HG03439 (cell line): ENCODE data around the gene DEFB127.
"Not testable (repeated sequence)": the region's sequence is repeated elsewhere in the genome, so short reads cannot be mapped to it uniquely, and the experiment has no call there.

Experiments
- ATAC-seq: cut with Tn5 transposase; IDR thresholded peaks from one replicate; pipeline ENCODE4 v1.9.1; 2021; ENCODE audit warnings: mild to moderate bottlenecking, moderate library complexity; ENCODE audit not compliant: unreplicated experiment

The DEFB127 gene

GRCh38 chr20:157154-157553, at the start of gene DEFB127:
Gene DEFB127 (plus strand): TSS chr20:157454. CDS start chr20:157545, 91 bp downstream.
- ATAC-seq, result no peak

DNA sequence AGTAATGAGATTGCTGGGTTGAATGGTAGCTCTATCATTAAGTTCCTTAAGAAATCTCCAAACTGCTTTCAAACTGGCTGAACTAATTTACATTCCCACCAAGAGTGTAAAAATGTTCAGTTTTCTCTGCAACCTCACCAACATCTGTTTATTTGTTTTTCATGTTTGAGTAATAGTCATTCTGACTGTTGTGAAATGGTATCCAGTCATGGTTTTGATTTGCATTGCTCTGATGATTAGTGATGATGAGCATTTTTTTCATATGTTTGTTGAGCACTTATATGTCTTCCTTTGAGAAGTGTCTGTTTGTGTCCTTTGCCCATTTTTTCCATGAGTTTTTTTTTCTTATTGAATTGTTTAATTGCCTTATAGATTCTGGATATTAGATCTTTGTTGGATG, 44.9 kb upstream of the DEFB127 start:
- ATAC-seq, result no peak

GRCh38 chr20:117518-117917, 39.7 kb upstream of the DEFB127 start:
- ATAC-seq, result no peak

DNA sequence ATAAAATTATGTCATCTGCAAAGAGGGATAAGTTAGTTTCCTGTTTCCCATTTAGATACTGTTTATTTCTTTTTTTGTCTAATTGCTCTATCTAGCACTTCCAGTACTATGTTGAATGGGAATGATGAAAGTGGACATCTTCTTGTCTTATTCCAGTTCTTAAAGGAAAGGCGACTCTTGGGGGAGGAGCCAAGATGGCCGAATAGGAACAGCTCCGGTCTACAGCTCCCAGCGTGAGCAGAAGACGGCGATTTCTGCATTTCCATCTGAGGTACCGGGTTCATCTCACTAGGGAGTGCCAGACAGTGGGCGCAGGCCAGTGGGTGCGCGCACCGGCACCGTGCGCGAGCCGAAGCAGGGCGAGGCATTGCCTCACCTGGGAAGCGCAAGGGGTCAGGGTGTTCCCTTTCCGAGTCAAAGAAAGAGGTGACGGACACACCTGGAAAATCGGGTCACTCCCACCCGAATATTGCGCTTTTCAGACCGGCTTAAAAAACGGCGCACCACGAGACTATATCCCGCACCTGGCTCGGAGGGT, 27.4 kb upstream of the DEFB127 start:
- not testable (repeated sequence) for ATAC-seq

GRCh38 chr20:137668-138490, 19.4 kb upstream of the DEFB127 start:
- ATAC-seq, result no peak

- no peak for ATAC-seq
Observed at GRCh38 chr20:142290-142689, 15.0 kb upstream of the DEFB127 start, which contains the start of gene DEFB126. Gene DEFB126 (plus strand): TSS chr20:142590. CDS start chr20:142629, 39 bp downstream.

DNA sequence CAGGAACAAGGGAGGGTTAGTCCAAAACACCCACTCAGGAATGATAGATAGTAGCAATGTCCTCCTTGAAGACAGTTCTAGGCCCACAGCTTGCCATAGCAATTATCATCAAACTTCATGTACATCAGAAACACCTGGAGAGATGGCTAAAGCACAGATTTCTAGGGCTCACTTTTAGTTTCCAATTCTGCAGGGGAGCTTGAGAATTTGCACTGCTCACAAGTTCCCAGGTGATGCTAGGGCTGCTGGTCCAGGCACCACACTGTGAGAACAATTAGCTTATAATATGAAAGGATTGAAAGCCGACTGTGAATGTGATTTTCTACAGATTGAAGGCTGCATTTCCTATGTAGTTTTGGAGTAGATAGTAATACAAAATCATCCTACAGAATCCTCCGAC, 11.4 kb upstream of the DEFB127 start:
- ATAC-seq, result no peak

DNA sequence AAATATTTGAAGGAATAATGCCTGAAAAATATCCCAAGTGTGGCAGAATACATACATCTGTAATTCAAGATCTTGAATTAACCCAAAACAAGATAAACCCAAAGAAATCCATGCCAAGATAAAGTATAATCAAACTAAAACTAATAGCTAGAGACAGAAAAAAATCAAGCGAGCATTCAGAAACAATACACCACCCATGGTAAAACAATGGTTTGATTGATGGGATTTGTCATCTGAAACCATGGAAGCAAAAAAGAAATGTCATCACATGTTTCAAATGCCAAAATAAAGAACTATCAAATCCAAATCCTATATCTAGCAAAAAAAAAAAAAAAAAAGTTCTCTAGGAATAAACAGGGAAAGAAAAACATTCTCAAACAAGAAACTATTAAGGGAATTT, 5.1 kb upstream of the DEFB127 start:
- no peak for ATAC-seq

GRCh38 chr20:164618-165017, 7.4 kb downstream of the DEFB127 start:
- ATAC-seq, result no peak

- ATAC-seq, result no peak
Observed at GRCh38 chr20:168876-169275, 11.6 kb downstream of the DEFB127 start.

- no peak for ATAC-seq
Observed at GRCh38 chr20:184288-184687, 27.0 kb downstream of the DEFB127 start.

DNA sequence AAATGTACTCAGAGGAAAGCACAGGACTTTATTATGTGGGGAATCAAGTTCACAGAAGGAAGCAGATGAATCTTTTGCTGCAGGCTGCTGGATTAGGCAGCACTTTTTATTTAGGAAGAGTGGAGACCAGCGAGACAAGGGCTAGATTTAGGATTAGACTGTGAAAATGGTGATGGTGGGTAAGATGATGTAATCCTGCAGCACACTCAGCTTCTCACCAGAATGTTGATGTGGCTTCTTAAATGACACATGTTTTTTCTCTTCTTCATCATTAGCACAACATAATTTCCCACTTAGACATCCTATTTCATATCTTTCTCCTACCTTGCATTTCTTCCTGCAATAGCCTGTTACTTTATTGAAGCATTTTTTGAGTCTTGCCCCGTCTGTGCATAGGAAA, 30.5 kb downstream of the DEFB127 start:
- no peak for ATAC-seq

DNA sequence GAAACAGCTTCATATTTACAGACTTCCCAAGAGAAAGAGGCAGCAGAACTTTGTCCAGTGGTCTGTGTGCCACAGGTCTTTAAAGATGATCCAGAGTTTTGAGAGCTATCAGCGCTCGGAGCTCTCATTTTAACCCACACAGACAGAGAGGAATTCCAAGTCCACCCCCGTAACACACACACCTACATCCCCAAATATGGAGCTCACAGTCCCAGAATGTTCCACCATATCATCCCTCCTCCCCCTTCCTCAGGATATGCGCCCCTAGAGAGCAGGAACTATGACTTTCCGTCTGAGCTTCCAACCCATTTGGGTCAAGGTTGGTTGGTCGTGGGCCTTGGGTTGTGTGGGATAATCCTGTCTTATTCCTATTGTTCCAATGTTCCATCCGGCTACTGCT, 32.4 kb downstream of the DEFB127 start, which contains the start of gene DEFB128:
TSS of gene DEFB128 (minus strand) at position 101 of the 400 bp plus-strand sequence. CDS start at position 13, 88 bp downstream.
- ATAC-seq, result no peak

- ATAC-seq, result no peak
Observed at GRCh38 chr20:198225-198624, 41.0 kb downstream of the DEFB127 start.

- no peak for ATAC-seq
Observed at GRCh38 chr20:199996-200395, 42.7 kb downstream of the DEFB127 start.

- not testable (repeated sequence) for ATAC-seq
Observed at GRCh38 chr20:203630-204029, 46.4 kb downstream of the DEFB127 start.
